ENCODE data around the gene HSPG2.
"Not testable (repeated sequence)": the region's sequence is repeated elsewhere in the genome, so short reads cannot be mapped to it uniquely, and the experiment has no call there.

HSPG2 gene

DNA sequence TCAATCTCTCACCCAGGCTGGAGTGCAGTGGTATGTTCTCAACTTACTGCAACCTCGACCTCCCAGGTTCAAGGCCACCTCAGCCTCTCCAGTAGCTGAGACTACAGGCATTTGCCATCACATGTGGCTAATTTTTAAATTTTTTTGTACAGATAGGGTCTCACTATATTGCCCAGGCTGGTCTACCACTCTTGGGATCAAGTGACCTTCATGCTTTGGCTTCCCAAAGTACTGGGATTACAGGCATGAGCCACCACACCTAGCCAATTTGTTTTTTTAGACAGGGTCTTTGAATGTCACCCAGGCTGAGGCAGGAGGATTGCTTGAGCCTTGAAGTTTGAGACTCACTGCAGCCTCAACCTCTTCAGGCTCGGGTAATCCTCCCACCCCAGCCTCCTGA lies 144.0 kb downstream of the HSPG2 start:
- Histone ChIP-seq H3K4me2 (ENCODE audit: low read length) (no peak overlapping the region), H3K14ac (ENCODE audit: low read length) (no peak overlapping the region), H3K9ac (ENCODE audit: low read length) (no peak overlapping the region), H3K27me3 (ENCODE audit: insufficient read depth, low read length) (no peaks in the 10 kb centered on the region), H2AK5ac (ENCODE audit: low read length) (no peak overlapping the region), H3K79me1 (ENCODE audit: low read length) (no peaks in the 10 kb centered on the region), H3K18ac (ENCODE audit: low read length) (no peak overlapping the region), H3K4me3 (ENCODE audit: low read depth, low read length) (no peak overlapping the region), H3K23ac (ENCODE audit: low read length) (no peak overlapping the region), H2AFZ (ENCODE audit: insufficient read depth, low read length, poor library complexity) (no peak overlapping the region), H2BK5ac (ENCODE audit: low read depth, low read length, poor library complexity) (no peak overlapping the region), H3K4me1 (ENCODE audit: control insufficient read depth in 1 of 2, insufficient read depth in 2 of 2, low read length in 2 of 2) (no peaks in the 10 kb centered on the region), H3K79me2 (ENCODE audit: control insufficient read depth, insufficient read depth, low read length, poor library complexity) (peaks cover 2% of the 10 kb centered on the region), H2BK12ac (ENCODE audit: low read length) (no peak overlapping the region), H3K27ac (ENCODE audit: low read depth, low read length) (no peak overlapping the region), H3K4ac (ENCODE audit: low read depth, low read length) (no peak overlapping the region), H4K12ac (ENCODE audit: low read depth, low read length) (no peak overlapping the region), H4K8ac (ENCODE audit: low read depth, low read length) (no peak overlapping the region), H3K36me3 (ENCODE audit: control insufficient read depth in 1 of 2, insufficient read depth in 2 of 2, low read length in 2 of 2) (peaks cover 0 to 2% of the 10 kb centered on the region in 2 experiments), H2BK120ac (ENCODE audit: insufficient read depth, low read length, poor library complexity) (no peak overlapping the region), H4K91ac (ENCODE audit: low read depth, low read length) (no peak overlapping the region), H3K9me3 (ENCODE audit: insufficient read depth, low read depth, low read length) (no peaks in the 10 kb centered on the region)
- DNase-seq, result no peak
- no CpG with 5 or more reads among the region's 2 CpGs for whole genome bisulfite sequencing (ENCODE audit: extremely low coverage, insufficient coverage, insufficient read length)

DNA sequence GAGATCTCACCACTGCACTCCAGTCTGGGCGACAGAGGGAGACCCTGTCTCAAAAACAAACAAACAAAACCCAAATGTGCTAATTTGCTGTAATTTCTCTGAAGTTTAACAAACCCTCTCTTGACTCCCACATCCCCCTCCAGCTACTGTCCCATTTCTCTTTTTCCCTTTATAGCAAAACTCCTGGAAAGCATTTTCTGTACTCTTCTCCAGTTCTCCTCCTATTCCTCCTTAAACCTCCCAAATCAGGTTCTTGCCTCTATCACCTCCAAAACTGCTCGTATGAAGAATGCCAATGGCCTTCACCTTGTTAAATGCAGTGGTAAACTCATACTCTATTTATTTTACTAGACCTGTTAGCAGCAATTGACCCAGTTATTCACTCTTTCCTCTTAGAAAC lies 150.5 kb downstream of the HSPG2 start:
- Histone ChIP-seq H3K23ac (ENCODE audit: low read length) (no peak overlapping the region), H3K27ac (ENCODE audit: low read depth, low read length) (no peak overlapping the region), H2AK5ac (ENCODE audit: low read length) (no peak overlapping the region), H4K12ac (ENCODE audit: low read depth, low read length) (no peak overlapping the region), H2AFZ (ENCODE audit: insufficient read depth, low read length, poor library complexity) (no peak overlapping the region), H2BK5ac (ENCODE audit: low read depth, low read length, poor library complexity) (no peak overlapping the region), H3K79me2 (ENCODE audit: control insufficient read depth, insufficient read depth, low read length, poor library complexity) (peaks cover 14% of the 10 kb centered on the region), H4K8ac (ENCODE audit: low read depth, low read length) (no peak overlapping the region), H3K9me3 (ENCODE audit: insufficient read depth, low read depth, low read length) (no peaks in the 10 kb centered on the region), H3K79me1 (ENCODE audit: low read length) (peaks cover 13% of the 10 kb centered on the region), H3K4me1 (ENCODE audit: control insufficient read depth in 1 of 2, insufficient read depth in 2 of 2, low read length in 2 of 2) (no peaks in the 10 kb centered on the region), H2BK12ac (ENCODE audit: low read length) (no peak overlapping the region), H3K4me3 (ENCODE audit: low read depth, low read length) (no peak overlapping the region), H3K14ac (ENCODE audit: low read length) (no peak overlapping the region), H3K9ac (ENCODE audit: low read length) (no peak overlapping the region), H3K4ac (ENCODE audit: low read depth, low read length) (no peak overlapping the region), H3K36me3 (ENCODE audit: control insufficient read depth in 1 of 2, insufficient read depth in 2 of 2, low read length in 2 of 2) (no peaks in the 10 kb centered on the region), H3K18ac (ENCODE audit: low read length) (no peak overlapping the region), H3K27me3 (ENCODE audit: insufficient read depth, low read length) (no peaks in the 10 kb centered on the region), H4K91ac (ENCODE audit: low read depth, low read length) (no peak overlapping the region), H2BK120ac (ENCODE audit: insufficient read depth, low read length, poor library complexity) (no peak overlapping the region), H3K4me2 (ENCODE audit: low read length) (no peak overlapping the region)
- DNase-seq, result no peak
- no CpG with 5 or more reads among the region's 2 CpGs for WGBS (ENCODE audit: extremely low coverage, insufficient coverage, insufficient read length)

DNA sequence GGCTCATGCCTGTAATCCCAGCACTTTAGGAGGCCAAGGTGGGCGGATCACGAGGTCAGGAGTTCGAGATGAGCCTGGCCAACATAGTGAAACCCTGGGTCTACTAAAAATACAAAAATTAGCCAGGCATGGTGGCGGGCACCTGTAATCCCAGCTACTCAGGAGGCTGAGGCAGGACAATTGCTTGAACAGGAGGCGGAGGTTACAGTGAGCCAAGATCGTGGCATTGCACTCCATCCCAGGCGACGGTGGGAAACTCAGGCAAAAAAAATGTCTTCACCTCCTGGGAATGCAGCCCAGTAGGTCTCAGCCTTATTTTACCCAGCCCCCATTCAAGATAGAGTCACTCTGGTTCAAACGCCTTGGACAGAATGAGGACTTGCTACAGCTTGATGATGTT lies 151.3 kb downstream of the HSPG2 start:
- DNase-seq, result peak; percentile 79 to 90

DNA sequence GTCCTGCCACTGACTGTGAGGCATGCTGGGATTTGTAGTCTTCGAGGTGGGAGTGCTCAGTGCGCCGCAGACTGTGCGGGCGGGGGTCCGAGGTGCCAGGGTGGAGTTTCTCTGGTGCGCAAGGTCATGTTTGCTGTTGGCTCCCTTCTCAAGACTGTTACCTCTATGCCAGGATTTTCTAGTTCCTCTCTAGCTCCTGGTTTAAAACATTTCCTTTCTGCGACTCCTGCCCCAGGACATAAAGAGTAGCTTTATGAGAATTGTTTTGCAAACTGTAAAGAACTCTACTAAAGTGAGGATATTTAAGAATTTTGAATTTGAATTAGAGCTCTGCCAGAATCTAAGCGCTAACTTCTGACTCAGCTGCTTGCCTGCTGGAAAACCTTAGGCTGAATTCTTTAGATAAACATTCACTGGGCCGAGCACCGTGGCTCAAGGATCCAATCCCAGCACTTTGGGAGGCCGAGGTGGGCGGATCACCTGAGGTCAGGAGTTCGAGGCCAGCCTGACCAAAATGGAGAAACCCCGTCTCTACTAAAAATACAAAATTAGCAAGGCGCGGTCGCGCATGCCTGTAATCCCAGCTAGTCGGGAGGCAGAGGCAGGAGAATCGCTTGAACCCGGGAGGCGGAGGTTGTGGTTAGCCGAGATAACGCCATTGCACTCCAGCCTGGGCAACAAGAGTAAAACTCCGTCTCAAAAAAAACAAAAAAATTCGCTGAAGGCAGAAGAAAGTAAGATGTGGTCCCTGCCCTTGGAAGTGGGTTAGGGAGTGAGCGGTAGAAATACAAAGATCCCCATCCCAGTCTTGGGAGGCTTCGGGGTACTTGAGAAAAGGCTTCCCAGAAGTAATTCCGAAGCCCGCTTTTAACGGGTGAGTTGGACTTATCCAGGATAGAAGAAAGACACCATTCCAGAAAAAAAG lies 153.2 kb downstream of the HSPG2 start:
- Histone ChIP-seq H4K8ac (ENCODE audit: low read depth, low read length) (peak overlapping the region; percentile 81), H2AFZ (ENCODE audit: insufficient read depth, low read length, poor library complexity) (peak overlapping the region; percentile 30), H2BK12ac (ENCODE audit: low read length) (no peak overlapping the region), H3K4me3 (ENCODE audit: low read depth, low read length) (no peak overlapping the region), H2AK5ac (ENCODE audit: low read length) (no peak overlapping the region), H3K23ac (ENCODE audit: low read length) (no peak overlapping the region), H3K79me1 (ENCODE audit: low read length) (peaks cover 13% of the 10 kb centered on the region), H3K36me3 (ENCODE audit: control insufficient read depth in 1 of 2, insufficient read depth in 2 of 2, low read length in 2 of 2) (no peaks in the 10 kb centered on the region), H3K4ac (ENCODE audit: low read depth, low read length) (no peak overlapping the region), H3K27me3 (ENCODE audit: insufficient read depth, low read length) (no peaks in the 10 kb centered on the region), H3K18ac (ENCODE audit: low read length) (no peak overlapping the region), H3K14ac (ENCODE audit: low read length) (no peak overlapping the region), H3K9ac (ENCODE audit: low read length) (no peak overlapping the region), H2BK5ac (ENCODE audit: low read depth, low read length, poor library complexity) (no peak overlapping the region), H3K4me2 (ENCODE audit: low read length) (peak overlapping the region; percentile 85), H3K4me1 (ENCODE audit: control insufficient read depth in 1 of 2, insufficient read depth in 2 of 2, low read length in 2 of 2) (peaks cover 3 to 4% of the 10 kb centered on the region in 2 experiments), H4K91ac (ENCODE audit: low read depth, low read length) (peak overlapping the region; percentile 40), H3K79me2 (ENCODE audit: control insufficient read depth, insufficient read depth, low read length, poor library complexity) (peaks cover 19% of the 10 kb centered on the region), H2BK120ac (ENCODE audit: insufficient read depth, low read length, poor library complexity) (peak overlapping the region; percentile 14), H3K9me3 (ENCODE audit: insufficient read depth, low read depth, low read length) (no peaks in the 10 kb centered on the region), H4K12ac (ENCODE audit: low read depth, low read length) (peak overlapping the region; percentile 89), H3K27ac (ENCODE audit: low read depth, low read length) (no peak overlapping the region)
- no CpG with 5 or more reads among the region's 32 CpGs for WGBS (ENCODE audit: extremely low coverage, insufficient coverage, insufficient read length)
- peak; percentile 61 to 69 for DNase-seq

More for the DNA sequence above, 151.3 kb downstream of the HSPG2 start:
- not testable (repeated sequence) for H2BK5ac ChIP-seq (ENCODE audit: low read depth, low read length, poor library complexity); H3K36me3 ChIP-seq (ENCODE audit: control insufficient read depth in 1 of 2, insufficient read depth in 2 of 2, low read length in 2 of 2); H3K14ac ChIP-seq (ENCODE audit: low read length); H3K27me3 ChIP-seq (ENCODE audit: insufficient read depth, low read length); H4K8ac ChIP-seq (ENCODE audit: low read depth, low read length); H2AK5ac ChIP-seq (ENCODE audit: low read length); H2BK120ac ChIP-seq (ENCODE audit: insufficient read depth, low read length, poor library complexity); H3K4me3 ChIP-seq (ENCODE audit: low read depth, low read length); H2BK12ac ChIP-seq (ENCODE audit: low read length); H3K4me1 ChIP-seq (ENCODE audit: control insufficient read depth in 1 of 2, insufficient read depth in 2 of 2, low read length in 2 of 2); H3K27ac ChIP-seq (ENCODE audit: low read depth, low read length); H3K18ac ChIP-seq (ENCODE audit: low read length); H3K9ac ChIP-seq (ENCODE audit: low read length); H3K4me2 ChIP-seq (ENCODE audit: low read length); H2AFZ ChIP-seq (ENCODE audit: insufficient read depth, low read length, poor library complexity); H4K91ac ChIP-seq (ENCODE audit: low read depth, low read length); H4K12ac ChIP-seq (ENCODE audit: low read depth, low read length); H3K4ac ChIP-seq (ENCODE audit: low read depth, low read length); H3K23ac ChIP-seq (ENCODE audit: low read length); H3K9me3 ChIP-seq (ENCODE audit: insufficient read depth, low read depth, low read length)
- H3K79me1 ChIP-seq (ENCODE audit: low read length), result peaks cover 13% of the 10 kb centered on the region
- H3K79me2 ChIP-seq (ENCODE audit: control insufficient read depth, insufficient read depth, low read length, poor library complexity), result peaks cover 17% of the 10 kb centered on the region
- WGBS (ENCODE audit: extremely low coverage, insufficient coverage, insufficient read length), result no CpG with 5 or more reads among the region's 9 CpGs

Measured in trophoblast cell (in vitro differentiated cells and primary cell).